Activated CD4-positive, alpha-beta memory T cell treated with anti-CD3 and anti-CD28 coated beads, Interleukin-2, amount 10 ng/mL, durations not matched to agents 7 days and 5 days (primary cell): ENCODE results near the gene TMEM225B. TPM values are rescaled to one million over a fixed set of nuclear protein-coding genes. Genes with fewer than 3 reads are reported as not detected.
A peak's percentile ranks its signal among the peaks of the same experiment; 100 is the strongest.

Experiments used
- CTCF ChIA-PET: fragments of 350-600 bp; sonication (Branson Sonifier 250); formaldehyde crosslinking; loops from one replicate; lab custom pipeline; 2021; ENCODE audit warnings: antibody characterized with exemption, inconsistent platforms; lab: Charles Lee
- POLR2A ChIA-PET: fragments of 350-600 bp; sonication (Branson Sonifier 250); formaldehyde crosslinking; loops from one replicate; lab custom pipeline; 2021; ENCODE audit warnings: antibody characterized with exemption; lab: Charles Lee
- DNase-seq: peaks from one replicate; pipeline ENCODE4 v3.0.0-alpha.2; 2020
- H3K27ac Mint-ChIP-seq: one replicate; pipeline ENCODE4 v1.8.0; 2021; ENCODE audit warnings: mild to moderate bottlenecking, mixed read lengths
- H3K27me3 Mint-ChIP-seq: one replicate; pipeline ENCODE4 v1.8.0; 2021; ENCODE audit warnings: mixed read lengths
- H3K36me3 Mint-ChIP-seq: one replicate; pipeline ENCODE4 v1.8.0; 2021; ENCODE audit warnings: low read depth, mixed read lengths
- H3K4me1 Mint-ChIP-seq: one replicate; pipeline ENCODE4 v1.8.0; 2021; ENCODE audit warnings: mixed read lengths
- H3K4me3 Mint-ChIP-seq: one replicate; pipeline ENCODE4 v1.8.0; 2021; ENCODE audit warnings: mild to moderate bottlenecking, mixed read lengths
- H3K9me3 Mint-ChIP-seq: one replicate; pipeline ENCODE4 v1.8.0; 2021; ENCODE audit warnings: mixed read lengths
- total RNA-seq, 2 experiments: library from RNA; stranded (reverse); gene quantifications; one replicate each; pipeline ENCODE4 v1.2.3, GENCODE V29; 2021

The TMEM225B gene
- total RNA-seq, 2 experiments from 2014 or later, result 1.3 to 1.9 TPM

DNA sequence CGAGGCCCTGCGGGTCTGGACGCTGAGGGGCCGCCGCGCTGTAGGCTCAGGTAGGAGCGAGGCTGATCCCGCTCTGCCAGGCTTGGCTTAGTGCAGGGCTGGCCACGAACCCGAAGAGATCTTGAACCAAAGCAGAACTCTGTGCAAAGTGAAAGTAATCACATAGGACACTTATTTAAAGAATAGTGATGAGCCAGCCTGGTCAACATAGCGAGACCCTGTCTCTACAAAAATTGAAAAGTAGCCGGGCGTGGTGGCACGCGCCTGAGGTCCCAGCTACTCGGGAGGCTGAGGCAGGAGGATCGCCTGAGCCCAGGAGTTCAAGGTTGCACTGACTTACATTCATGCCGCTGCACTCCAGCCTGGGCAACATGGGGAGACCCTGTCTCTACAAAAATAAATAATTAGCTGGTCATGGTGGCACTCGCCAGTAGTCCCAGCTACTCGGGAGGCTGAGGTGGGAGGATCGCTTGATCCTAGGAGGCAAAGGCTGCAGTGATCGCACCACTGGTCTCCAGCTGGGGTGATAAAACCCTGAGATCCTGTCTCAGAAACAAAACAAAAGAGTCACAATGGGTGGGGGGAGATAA, 19.2 kb downstream of the TMEM225B start:
- Mint-ChIP-seq H3K36me3 (peaks cover 45% of the 10 kb centered on the region), H3K4me3 (peak overlapping the region; percentile 89), H3K27me3 (peaks cover 2% of the 10 kb centered on the region), H3K9me3 (no peaks in the 10 kb centered on the region), H3K27ac (peak overlapping the region; percentile 86), H3K4me1 (peaks cover 55% of the 10 kb centered on the region)
- POLR2A ChIA-PET, result interaction anchor here (1.0 to 3.7 kb wide), 11 partner anchors 10 to 483 kb away, joined by 3 to 42 read pairs (median 4); partner anchors contain the start of genes MCM7, TMEM225B, ZKSCAN5 and ZNF394
- CTCF ChIA-PET, result interaction anchor here (0.9 to 1.0 kb wide), 2 partner anchors 13 to 113 kb away, joined by 3 to 4 read pairs; partner anchors contain the start of gene ZKSCAN5
- no peak for DNase-seq

DNA sequence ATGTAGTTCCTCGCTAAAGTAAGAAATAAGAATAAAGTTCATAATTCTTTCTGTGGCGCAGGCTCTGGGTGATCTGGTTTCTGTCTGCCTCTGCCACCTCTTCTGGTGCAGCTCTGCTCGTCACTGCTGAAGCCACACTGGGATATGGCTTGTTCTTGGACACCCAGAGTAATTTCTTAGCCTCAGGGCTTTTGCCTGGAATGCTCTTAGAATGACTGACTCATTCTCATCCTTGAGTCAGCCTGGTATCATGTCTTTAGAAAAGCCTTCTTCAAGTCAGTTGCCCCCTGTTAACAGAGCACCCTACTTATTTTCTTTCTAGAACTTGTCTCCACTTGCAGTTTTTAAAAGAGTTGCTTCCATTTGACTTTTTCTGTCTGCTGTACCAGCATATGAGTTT, 20.7 kb downstream of the TMEM225B start:
- no peak overlapping the region for H3K27ac Mint-ChIP-seq
- no peaks in the 10 kb centered on the region for H3K9me3 Mint-ChIP-seq
- H3K36me3 Mint-ChIP-seq, result peaks cover 60% of the 10 kb centered on the region
- DNase-seq, result no peak
- ChIA-PET CTCF (no interaction called here), POLR2A (interaction anchor here (1.3 to 3.5 kb wide), 2 partner anchors 60 to 119 kb away, joined by 3 to 21 read pairs; partner anchors contain the start of genes ZNF394 and ZNF655)
- peaks cover 69% of the 10 kb centered on the region for H3K4me1 Mint-ChIP-seq
- H3K27me3 Mint-ChIP-seq, result peaks cover 2% of the 10 kb centered on the region
- H3K4me3 Mint-ChIP-seq, result peak overlapping the region; percentile 89

DNA sequence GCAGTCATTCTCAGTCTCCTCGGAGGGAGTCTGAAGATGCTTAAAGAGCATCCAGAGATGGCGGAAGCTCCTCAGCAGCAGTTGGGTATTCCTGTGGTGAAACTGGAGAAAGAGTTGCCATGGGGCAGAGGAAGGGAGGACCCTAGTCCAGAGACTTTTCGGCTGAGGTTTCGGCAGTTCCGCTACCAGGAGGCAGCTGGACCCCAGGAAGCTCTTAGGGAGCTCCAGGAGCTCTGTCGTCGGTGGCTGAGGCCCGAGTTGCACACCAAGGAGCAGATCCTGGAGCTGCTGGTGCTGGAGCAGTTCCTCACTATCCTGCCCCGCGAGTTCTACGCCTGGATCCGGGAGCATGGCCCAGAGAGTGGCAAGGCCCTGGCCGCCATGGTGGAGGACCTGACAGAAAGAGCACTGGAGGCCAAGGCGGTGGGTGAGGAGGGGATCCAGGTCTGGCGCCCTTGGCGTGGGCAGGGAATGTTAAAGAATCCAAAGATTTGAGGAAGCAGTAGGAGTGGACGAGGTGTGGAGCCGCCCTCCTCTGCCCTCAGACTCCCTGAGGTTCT, 21.6 kb downstream of the TMEM225B start:
- Mint-ChIP-seq H3K27me3 (peaks cover 2% of the 10 kb centered on the region), H3K9me3 (no peaks in the 10 kb centered on the region), H3K27ac (no peak overlapping the region), H3K4me1 (peaks cover 76% of the 10 kb centered on the region), H3K36me3 (peaks cover 69% of the 10 kb centered on the region), H3K4me3 (no peak overlapping the region)
- ChIA-PET CTCF (no interaction called here), POLR2A (interaction anchor here (1.3 kb wide), 1 partner anchor 61 kb away, joined by 3 read pairs; the partner anchor contains the start of gene ZNF655)
- DNase-seq, result no peak

DNA sequence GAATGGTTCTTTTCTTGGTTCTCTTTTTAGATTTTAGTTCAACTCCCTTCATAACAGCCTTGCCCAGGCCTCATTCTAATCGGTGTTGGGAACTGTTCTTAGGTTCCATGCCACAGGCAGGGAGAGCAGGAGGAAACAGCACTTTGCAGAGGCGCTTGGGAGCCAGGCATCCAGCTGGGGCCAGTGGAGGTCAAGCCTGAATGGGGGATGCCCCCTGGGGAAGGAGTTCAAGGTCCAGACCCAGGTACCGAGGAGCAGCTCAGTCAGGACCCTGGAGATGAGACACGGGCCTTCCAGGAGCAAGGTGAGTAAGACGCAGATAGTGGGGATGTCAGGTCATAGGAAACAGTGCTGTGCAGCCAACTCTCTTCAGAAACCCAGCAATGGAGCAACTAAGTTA, 23.2 kb downstream of the TMEM225B start:
- Mint-ChIP-seq H3K27me3 (no peaks in the 10 kb centered on the region), H3K4me1 (peaks cover 80% of the 10 kb centered on the region), H3K27ac (peak overlapping the region; percentile 13), H3K9me3 (no peaks in the 10 kb centered on the region), H3K36me3 (peaks cover 85% of the 10 kb centered on the region), H3K4me3 (no peak overlapping the region)
- ChIA-PET POLR2A (interaction anchor here (0.6 to 2.6 kb wide), 4 partner anchors 9 to 69 kb away, joined by 3 to 9 read pairs (median 3); partner anchors contain the start of genes FAM200A and ZNF655), CTCF (no interaction called here)
- no peak for DNase-seq

DNA sequence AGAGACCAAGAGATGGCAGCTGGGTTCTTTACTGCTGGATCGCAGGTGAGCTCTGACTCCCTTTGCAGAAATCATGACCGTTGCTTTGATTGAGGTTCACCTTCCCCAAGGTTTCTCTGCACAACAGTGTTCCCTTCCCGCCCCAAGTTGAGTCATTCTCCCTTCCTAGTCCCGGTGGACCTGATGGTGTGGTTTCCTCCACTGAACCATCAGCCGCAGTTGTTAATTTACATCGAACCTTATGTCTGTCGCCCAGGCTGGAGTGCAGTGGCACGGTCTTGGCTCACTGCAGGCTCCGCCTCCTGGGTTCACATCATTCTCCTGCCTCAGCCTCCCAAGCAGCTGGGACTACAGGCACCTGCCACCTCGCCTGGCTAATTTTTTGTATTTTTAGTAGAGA, 24.5 kb downstream of the TMEM225B start:
- Mint-ChIP-seq H3K27me3 (no peaks in the 10 kb centered on the region), H3K4me1 (peaks cover 74% of the 10 kb centered on the region), H3K36me3 (peaks cover 93% of the 10 kb centered on the region), H3K9me3 (no peaks in the 10 kb centered on the region), H3K27ac (peak overlapping the region; percentile 85), H3K4me3 (no peak overlapping the region)
- POLR2A ChIA-PET, result interaction anchor here (2.6 kb wide), 1 partner anchor 64 kb away, joined by 9 read pairs; the partner anchor contains the start of gene ZNF655
- CTCF ChIA-PET, result no interaction called here
- DNase-seq, result no peak

DNA sequence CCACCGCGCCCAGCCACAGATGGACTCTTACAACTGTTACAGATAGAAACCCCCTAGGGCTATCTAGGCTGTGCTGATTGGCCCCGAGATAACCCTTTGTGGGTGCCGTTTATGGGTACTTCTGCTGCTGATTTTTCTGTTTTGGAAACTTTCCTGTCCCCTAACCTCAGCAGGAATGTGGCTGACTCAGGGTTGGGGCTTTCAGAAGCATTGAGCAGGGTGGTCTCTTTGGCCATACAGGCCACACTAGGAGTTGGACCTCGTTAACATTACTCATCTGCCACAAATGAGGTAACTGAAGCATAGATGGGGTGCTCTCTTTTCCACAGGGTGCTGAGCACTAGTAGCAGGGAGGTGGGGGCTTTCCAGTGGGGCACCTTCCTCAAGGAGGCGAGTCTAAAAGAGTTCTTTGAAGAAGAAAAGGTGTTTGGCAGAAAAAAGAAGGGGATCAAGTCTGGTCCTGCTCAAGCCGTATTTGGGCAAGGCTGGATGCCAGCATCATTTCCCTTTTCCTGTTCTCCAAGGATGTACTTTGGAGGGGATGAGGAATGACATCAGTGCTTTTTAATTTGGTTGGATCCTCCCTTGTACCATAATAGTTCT, 25.1 kb downstream of the TMEM225B start:
- POLR2A ChIA-PET, result interaction anchor here (1.5 to 2.6 kb wide), 2 partner anchors 64 to 66 kb away, joined by 5 to 19 read pairs; partner anchors contain the start of gene ZNF655
- H3K27ac Mint-ChIP-seq, result peak overlapping the region; percentile 85
- peaks cover 92% of the 10 kb centered on the region for H3K36me3 Mint-ChIP-seq

DNA sequence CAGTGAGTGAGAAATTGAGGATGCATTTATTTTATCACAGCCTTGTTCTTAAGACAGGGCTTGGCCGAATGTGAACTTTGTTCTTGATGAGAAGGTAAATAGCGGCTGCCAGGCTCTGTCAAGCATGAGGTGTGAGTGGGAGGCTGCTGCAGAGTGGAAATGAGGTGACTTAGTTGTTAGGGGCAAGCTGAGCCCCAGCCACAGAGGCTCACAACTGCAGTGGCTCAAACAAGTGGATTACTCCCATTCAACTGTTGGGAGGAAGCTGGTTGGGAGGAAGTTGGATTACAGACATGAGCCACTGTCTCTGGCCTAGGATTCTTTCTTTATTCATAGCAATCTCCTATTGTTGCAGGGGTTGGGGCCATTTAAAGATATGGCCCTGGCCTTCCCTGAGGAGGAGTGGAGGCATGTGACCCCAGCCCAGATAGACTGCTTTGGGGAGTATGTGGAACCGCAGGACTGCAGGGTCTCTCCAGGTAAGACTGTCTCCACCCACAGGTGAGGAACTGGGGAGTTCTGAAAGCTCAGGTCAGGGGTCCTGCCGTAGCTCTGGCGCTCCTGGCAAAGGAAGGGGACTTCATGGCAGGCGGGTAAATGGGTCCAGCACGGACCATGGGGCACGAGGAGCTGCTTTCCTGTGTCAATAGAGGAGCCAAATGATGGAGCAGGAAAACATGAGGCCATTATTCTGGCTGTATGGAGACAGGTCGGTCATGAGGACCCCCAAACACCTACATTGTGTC, 25.8 kb downstream of the TMEM225B start:
- Mint-ChIP-seq H3K4me3 (peak overlapping the region; percentile 73), H3K9me3 (no peaks in the 10 kb centered on the region), H3K27ac (peak overlapping the region; percentile 85), H3K36me3 (peaks cover 92% of the 10 kb centered on the region), H3K4me1 (peaks cover 61% of the 10 kb centered on the region), H3K27me3 (no peaks in the 10 kb centered on the region)
- DNase-seq, result no peak
- POLR2A ChIA-PET, result interaction anchor here (0.7 to 2.6 kb wide), 11 partner anchors 8 to 391 kb away, joined by 3 to 19 read pairs (median 5); partner anchors contain the start of genes FAM200A, TRIM4, ZKSCAN1 and ZKSCAN5
- CTCF ChIA-PET, result interaction anchor here (1.1 to 1.7 kb wide), 2 partner anchors 9 to 1082 kb away, joined by 4 to 7 read pairs; partner anchors contain the start of gene POP7

More for the DNA sequence above, 25.1 kb downstream of the TMEM225B start:
- Mint-ChIP-seq H3K27me3 (no peaks in the 10 kb centered on the region), H3K4me3 (peak overlapping the region; percentile 9), H3K9me3 (no peaks in the 10 kb centered on the region), H3K4me1 (peaks cover 68% of the 10 kb centered on the region)
- DNase-seq, result no peak
- CTCF ChIA-PET, result no interaction called here

DNA sequence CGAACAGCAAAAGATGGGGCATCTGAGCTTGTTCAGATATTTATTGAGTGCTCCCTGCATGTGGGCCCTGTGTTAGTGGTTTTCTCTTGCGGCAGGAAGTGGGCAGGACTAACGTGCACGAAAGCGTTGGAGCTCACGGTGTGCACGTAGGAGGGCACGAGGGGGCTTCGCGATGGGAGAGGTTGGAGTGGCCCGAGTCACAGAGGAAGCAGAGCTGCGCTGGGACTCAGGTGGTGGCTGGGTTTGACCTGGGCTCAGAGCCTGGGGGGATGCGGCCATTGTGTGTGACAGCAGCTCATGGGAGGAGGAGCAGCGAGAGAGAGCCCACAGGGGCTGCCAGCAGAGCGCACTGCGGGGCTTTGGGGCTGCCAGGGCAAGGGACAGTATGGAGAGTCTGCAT, 26.4 kb downstream of the TMEM225B start:
- Mint-ChIP-seq H3K36me3 (peaks cover 91% of the 10 kb centered on the region), H3K9me3 (no peaks in the 10 kb centered on the region), H3K4me3 (peak overlapping the region; percentile 73), H3K27ac (peak overlapping the region; percentile 85), H3K27me3 (no peaks in the 10 kb centered on the region), H3K4me1 (peaks cover 56% of the 10 kb centered on the region)
- ChIA-PET CTCF (interaction anchor here (1.1 to 1.7 kb wide), 2 partner anchors 9 to 1082 kb away, joined by 4 to 7 read pairs; partner anchors contain the start of gene POP7), POLR2A (interaction anchor here (0.7 to 2.6 kb wide), 12 partner anchors 9 to 391 kb away, joined by 3 to 19 read pairs (median 4); partner anchors contain the start of genes FAM200A, TRIM4, ZKSCAN1 and ZKSCAN5)
- peak; percentile 83 for DNase-seq

DNA sequence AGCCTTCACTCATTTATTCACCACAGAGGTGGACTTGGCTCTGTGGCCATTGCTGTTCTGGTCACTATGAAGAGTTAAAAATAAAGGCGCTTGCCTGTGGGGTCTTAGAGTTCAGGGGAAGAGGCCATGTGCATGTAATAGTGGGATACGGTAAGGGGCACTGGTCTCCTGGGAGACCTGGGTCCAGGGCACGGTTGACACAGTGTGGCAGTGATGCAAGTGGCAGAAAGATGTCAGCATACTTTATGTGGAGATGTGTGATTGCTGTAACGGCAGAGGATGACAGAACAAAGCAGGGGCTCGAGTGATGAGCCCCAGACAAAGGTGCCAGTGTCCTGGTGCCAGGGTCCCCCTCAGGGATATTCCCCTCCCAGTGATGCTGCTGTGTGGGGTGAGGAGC, 27.3 kb downstream of the TMEM225B start:
- Mint-ChIP-seq H3K9me3 (no peaks in the 10 kb centered on the region), H3K4me1 (peaks cover 53% of the 10 kb centered on the region), H3K27me3 (no peaks in the 10 kb centered on the region), H3K4me3 (peak overlapping the region; percentile 73), H3K27ac (peak overlapping the region; percentile 85), H3K36me3 (peaks cover 91% of the 10 kb centered on the region)
- ChIA-PET CTCF (interaction anchor here (0.5 to 1.7 kb wide), 2 partner anchors 8 to 430 kb away, joined by 3 to 7 read pairs; no protein-coding TSS in a partner anchor), POLR2A (interaction anchor here (1.2 to 2.6 kb wide), 4 partner anchors 10 to 293 kb away, joined by 3 to 19 read pairs (median 12); partner anchors contain the start of genes ZNF655 and ZSCAN25)
- DNase-seq, result no peak

DNA sequence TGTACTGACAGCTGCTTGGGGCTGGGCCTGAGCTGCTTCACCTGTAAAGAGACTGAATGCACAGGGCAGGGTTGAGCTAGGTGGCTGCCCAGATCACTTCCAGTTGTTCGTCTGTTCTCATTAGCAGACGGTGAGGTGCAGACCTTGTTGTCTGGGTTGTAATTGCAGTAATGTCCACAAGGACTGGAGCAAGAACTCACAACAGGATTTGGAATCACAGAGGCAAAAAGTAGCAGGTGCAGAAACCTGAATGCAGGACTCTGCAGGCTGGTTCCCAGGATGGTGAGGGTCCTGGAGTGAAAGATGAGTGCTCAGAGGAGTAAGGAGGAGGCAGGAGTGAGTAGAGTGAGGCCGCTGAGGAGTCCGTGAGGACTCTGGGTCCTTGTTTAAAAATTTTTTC, 27.9 kb downstream of the TMEM225B start:
- no peak overlapping the region for H3K4me3 Mint-ChIP-seq
- peak overlapping the region; percentile 85 for H3K27ac Mint-ChIP-seq
- H3K9me3 Mint-ChIP-seq, result no peaks in the 10 kb centered on the region
- H3K27me3 Mint-ChIP-seq, result no peaks in the 10 kb centered on the region
- DNase-seq, result no peak
- peaks cover 91% of the 10 kb centered on the region for H3K36me3 Mint-ChIP-seq
- ChIA-PET CTCF (interaction anchor here (0.5 kb wide), 1 partner anchor 429 kb away, joined by 3 read pairs; no protein-coding TSS in a partner anchor), POLR2A (interaction anchor here (2.6 kb wide), 1 partner anchor 67 kb away, joined by 19 read pairs; the partner anchor contains the start of gene ZNF655)
- peaks cover 50% of the 10 kb centered on the region for H3K4me1 Mint-ChIP-seq

DNA sequence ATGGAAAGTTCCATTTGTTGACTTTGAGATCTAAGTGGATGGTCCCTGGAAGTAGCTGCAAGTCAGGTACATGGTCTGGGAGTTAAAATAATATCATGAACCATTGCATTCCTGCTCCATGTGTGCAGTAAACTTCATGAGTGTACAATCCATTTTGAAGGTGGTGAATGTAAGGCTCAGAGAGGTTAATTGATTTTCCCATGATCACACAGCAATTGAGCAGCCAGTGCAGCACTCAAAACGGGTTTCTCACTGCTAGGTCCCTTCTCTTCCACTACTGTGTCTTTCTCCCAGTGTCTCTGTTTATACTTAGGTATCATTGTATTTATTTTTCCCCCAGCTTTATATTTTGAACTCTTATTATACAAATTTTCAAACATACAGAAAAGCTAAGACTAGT, 28.6 kb downstream of the TMEM225B start:
- Mint-ChIP-seq H3K9me3 (no peaks in the 10 kb centered on the region), H3K27ac (peak overlapping the region; percentile 85), H3K4me3 (no peak overlapping the region), H3K27me3 (no peaks in the 10 kb centered on the region), H3K36me3 (peaks cover 90% of the 10 kb centered on the region), H3K4me1 (peaks cover 46% of the 10 kb centered on the region)
- ChIA-PET CTCF (no interaction called here), POLR2A (no interaction called here)
- DNase-seq, result no peak

DNA sequence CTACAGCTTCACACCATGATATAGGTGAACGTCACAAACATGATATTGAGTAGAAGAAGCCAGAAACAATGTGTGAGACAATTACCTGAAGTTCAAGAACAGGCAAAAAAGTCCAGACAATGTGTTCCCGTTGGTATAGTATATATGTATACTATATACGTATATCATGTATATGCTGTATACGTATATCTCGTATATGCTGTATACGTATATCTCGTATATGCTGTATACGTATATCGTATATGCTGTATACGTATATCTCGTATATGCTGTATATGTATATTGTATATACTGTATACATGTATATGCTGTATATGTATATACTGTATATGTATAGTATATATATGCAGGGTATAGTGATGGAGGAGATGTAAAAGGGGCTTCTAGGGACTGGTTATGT, 29.4 kb downstream of the TMEM225B start:
- no peaks in the 10 kb centered on the region for H3K9me3 Mint-ChIP-seq
- peaks cover 44% of the 10 kb centered on the region for H3K4me1 Mint-ChIP-seq
- POLR2A ChIA-PET, result interaction anchor here (0.6 kb wide), 1 partner anchor 11 kb away, joined by 3 read pairs; the partner anchor contains the start of gene ZSCAN25
- no peak for DNase-seq
- H3K36me3 Mint-ChIP-seq, result peaks cover 84% of the 10 kb centered on the region
- no peak overlapping the region for H3K27ac Mint-ChIP-seq
- no peak overlapping the region for H3K4me3 Mint-ChIP-seq
- CTCF ChIA-PET, result no interaction called here
- H3K27me3 Mint-ChIP-seq, result no peaks in the 10 kb centered on the region
